Germinal center (tissue), 1 donor: Measurements from ENCODE around the gene SMPX.

ENCODE experiments used
- DNase-seq: peaks from one replicate; pipeline ENCODE4 v3.0.0; 2012; ENCODE audit warnings: mixed read lengths, low spot score

SMPX gene

DNA sequence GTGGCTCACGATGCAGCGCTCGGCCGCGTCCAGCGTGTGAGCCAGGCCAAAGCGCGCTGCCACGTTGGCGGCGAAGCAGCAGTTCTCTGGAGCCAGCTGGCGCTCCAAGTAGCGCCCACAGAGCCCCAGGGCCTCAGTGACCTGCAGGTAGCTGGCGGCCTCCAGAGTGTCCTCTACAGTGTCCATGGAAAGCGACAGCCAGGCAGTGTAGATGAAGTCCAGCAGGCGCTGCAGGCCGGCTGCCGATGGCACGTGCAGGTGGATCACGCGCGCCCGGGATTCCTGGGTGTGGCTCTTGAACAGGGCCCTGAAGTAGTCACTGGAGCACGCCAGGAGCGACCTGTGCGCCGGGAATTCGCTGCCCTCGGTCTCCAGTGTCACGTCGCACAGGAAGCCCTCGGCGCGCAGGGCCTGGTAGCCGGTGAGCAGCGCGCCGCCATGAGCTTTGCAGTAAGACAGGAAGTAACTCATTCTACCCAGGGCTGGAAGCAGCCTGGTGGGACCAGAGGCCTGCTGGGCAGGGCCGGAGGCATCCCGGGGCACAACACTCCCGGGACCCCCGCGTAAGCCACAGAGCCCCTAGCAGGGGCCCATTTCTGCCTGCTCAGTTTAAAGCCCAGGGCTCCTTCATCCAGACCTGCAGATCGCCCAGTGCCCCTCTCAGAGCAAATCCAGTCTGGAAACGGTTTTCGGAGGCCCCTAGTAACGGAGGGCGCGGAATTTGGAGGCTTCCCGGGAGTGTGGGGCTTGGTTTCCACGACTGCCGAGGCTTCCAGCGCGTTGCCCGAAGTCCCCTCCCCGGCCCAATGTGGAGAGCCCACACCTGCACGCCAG, 100.4 kb downstream of the SMPX start:
- DNase-seq: no peak

DNA sequence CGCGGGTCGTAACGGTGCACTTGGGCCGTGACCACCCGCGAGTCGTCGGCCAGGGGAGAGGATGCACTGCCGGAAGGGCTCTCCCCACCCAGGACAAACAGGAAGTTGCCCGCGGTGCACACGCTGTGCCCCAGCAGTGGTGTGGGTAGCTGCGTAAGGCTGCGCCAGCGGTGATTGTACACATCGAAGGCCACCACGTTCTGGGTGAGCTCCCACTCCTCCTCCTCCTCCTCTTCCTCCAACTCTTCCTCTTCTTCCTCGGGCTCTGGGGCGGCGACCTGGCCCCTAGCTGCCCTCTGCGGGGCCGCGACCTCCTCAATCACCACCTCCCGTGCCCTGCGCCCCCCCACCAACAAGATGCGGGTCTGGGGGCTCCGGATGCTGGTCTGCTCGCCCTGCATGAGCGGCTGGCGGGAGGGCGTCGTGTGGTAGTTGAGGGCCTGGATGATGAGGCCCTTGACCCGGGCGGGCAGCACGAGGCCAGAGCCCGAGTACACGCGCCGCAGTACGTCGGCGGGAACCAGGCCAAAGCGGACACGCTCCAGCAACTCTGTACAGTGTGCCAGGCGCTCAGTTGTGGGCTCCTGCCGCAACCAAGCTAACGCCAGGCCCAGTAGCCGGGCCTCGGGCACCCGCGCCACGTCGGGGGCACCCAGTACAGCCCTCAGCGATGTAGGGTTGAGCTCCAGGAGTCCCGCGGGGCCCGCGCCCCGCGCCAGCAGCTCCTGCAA, 101.2 kb downstream of the SMPX start:
- DNase-seq: no peak
